ENCODE results near the gene SEC11C. TPM values are rescaled to one million over a fixed set of nuclear protein-coding genes. Genes with fewer than 3 reads are reported as not detected.

The SEC11C gene
- total RNA-seq (2014; rRNA removed; shearing (Covaris generic)) = 40.4 and 62.7 TPM in 2 replicates

- DNase-seq (ENCODE audit: low spot score) = peak; percentile 99
- in situ Hi-C loops (cut with HindIII; ENCODE audit: low sequenced_read_pairs) = no loop called here
These were observed at the start of gene SEC11C for GRCh38 chr18:59139615-59140301. Gene SEC11C, plus strand, starts transcription at chr18:59139884. Its CDS starts 65 bp downstream, at chr18:59139949.

GRCh38 chr18:59090966-59091603, 48.6 kb upstream of the SEC11C start:
- DNase-seq (ENCODE audit: low spot score) = no peak
- in situ Hi-C loops (cut with HindIII; ENCODE audit: low sequenced_read_pairs) = no loop called here

GRCh38 chr18:59093668-59094067, 46.0 kb upstream of the SEC11C start:
- in situ Hi-C loops (cut with HindIII; ENCODE audit: low sequenced_read_pairs) = no loop called here
- no peak for DNase-seq (ENCODE audit: low spot score)

GRCh38 chr18:59094569-59094968, 45.1 kb upstream of the SEC11C start:
- no peak for DNase-seq (ENCODE audit: low spot score)
- in situ Hi-C loops (cut with HindIII; ENCODE audit: low sequenced_read_pairs) = no loop called here

GRCh38 chr18:59096098-59096789, 43.4 kb upstream of the SEC11C start:
- in situ Hi-C loops (cut with HindIII; ENCODE audit: low sequenced_read_pairs) = no loop called here
- peak; percentile 89 for DNase-seq (ENCODE audit: low spot score)

- DNase-seq (ENCODE audit: low spot score) = no peak
- in situ Hi-C loops (cut with HindIII; ENCODE audit: low sequenced_read_pairs) = no loop called here
These were observed 37.8 kb upstream of the SEC11C start for GRCh38 chr18:59101830-59102414.

- in situ Hi-C loops (cut with HindIII; ENCODE audit: low sequenced_read_pairs) = no loop called here
- DNase-seq (ENCODE audit: low spot score) = no peak
These were observed 30.3 kb upstream of the SEC11C start for GRCh38 chr18:59109375-59109774.

- in situ Hi-C loops (cut with HindIII; ENCODE audit: low sequenced_read_pairs) = no loop called here
- no peak for DNase-seq (ENCODE audit: low spot score)
These were observed 25.5 kb upstream of the SEC11C start for GRCh38 chr18:59114160-59114559.

- in situ Hi-C loops (cut with HindIII; ENCODE audit: low sequenced_read_pairs) = no loop called here
- no peak for DNase-seq (ENCODE audit: low spot score)
These were observed 15.9 kb upstream of the SEC11C start for GRCh38 chr18:59123588-59124369.

GRCh38 chr18:59124370-59124704, 15.3 kb upstream of the SEC11C start:
- in situ Hi-C loops (cut with HindIII; ENCODE audit: low sequenced_read_pairs) = no loop called here
- no peak for DNase-seq (ENCODE audit: low spot score)

- no peak for DNase-seq (ENCODE audit: low spot score)
- in situ Hi-C loops (cut with HindIII; ENCODE audit: low sequenced_read_pairs) = no loop called here
These were observed 12.6 kb upstream of the SEC11C start for GRCh38 chr18:59127047-59127446.

GRCh38 chr18:59129951-59130703, 9.6 kb upstream of the SEC11C start:
- in situ Hi-C loops (cut with HindIII; ENCODE audit: low sequenced_read_pairs) = no loop called here
- no peak for DNase-seq (ENCODE audit: low spot score)

- in situ Hi-C loops (cut with HindIII; ENCODE audit: low sequenced_read_pairs) = no loop called here
- no peak for DNase-seq (ENCODE audit: low spot score)
These were observed 6.7 kb upstream of the SEC11C start for GRCh38 chr18:59132810-59133465.

- in situ Hi-C loops (cut with HindIII; ENCODE audit: low sequenced_read_pairs) = no loop called here
- DNase-seq (ENCODE audit: low spot score) = peak; percentile 95
These were observed 431 bp upstream of the SEC11C start for GRCh38 chr18:59139291-59139614.

GRCh38 chr18:59140302-59140885, 710 bp downstream of the SEC11C start:
- DNase-seq (ENCODE audit: low spot score) = peak; percentile 42
- in situ Hi-C loops (cut with HindIII; ENCODE audit: low sequenced_read_pairs) = no loop called here

GRCh38 chr18:59141294-59142068, 1.8 kb downstream of the SEC11C start:
- in situ Hi-C loops (cut with HindIII; ENCODE audit: low sequenced_read_pairs) = no loop called here
- DNase-seq (ENCODE audit: low spot score) = peak; percentile 6

- DNase-seq (ENCODE audit: low spot score) = no peak
- in situ Hi-C loops (cut with HindIII; ENCODE audit: low sequenced_read_pairs) = no loop called here
These were observed 2.6 kb downstream of the SEC11C start for GRCh38 chr18:59142274-59142673.

Measured in G401 (cell line).